Endothelial cell of umbilical vein (primary cell): ENCODE data around the gene FBLN7. TPM values are rescaled to one million over a fixed set of nuclear protein-coding genes. Genes with fewer than 3 reads are reported as not detected.

Experiments
- BruUV-seq: library from RNA; stranded (reverse); fragments of 400-500 nt; replicated peaks from 2 replicates; lab custom pipeline; 2021; lab: Mats Ljungman, UMichigan
- CTCF ChIA-PET: fragments of 300-600, 350-600 bp; sonication (Branson Sonifier 250); formaldehyde crosslinking; loops from one replicate; lab custom pipeline; 2021; ENCODE audit warnings: antibody characterized with exemption, inconsistent platforms; lab: Charles Lee
- POLR2A ChIA-PET: fragments of 300-600, 350-600 bp; sonication (Branson Sonifier 250); formaldehyde crosslinking; loops from one replicate; lab custom pipeline; 2021; ENCODE audit warnings: antibody characterized with exemption, inconsistent platforms; lab: Charles Lee
- DNase-seq: peaks from one replicate; pipeline ENCODE4 v3.0.0-alpha.2; 2011; ENCODE audit warnings: low read depth, low spot score
- FAIRE-seq: peaks from 2 replicates; lab custom pipeline; 2011; peaks lifted over from hg19 to GRCh38; lab: Jason Lieb, UNC
- H2AFZ ChIP-seq: 2 replicates; pipeline ENCODE4 v1.6.0; 2012; ENCODE audit warnings: low read depth, low read length, control low read depth, inconsistent platforms
- H3K27ac ChIP-seq: 2 replicates; pipeline ENCODE4 v1.5.1; 2011; ENCODE audit warnings: low read depth, mild to moderate bottlenecking, control low read depth, low read length, moderate library complexity; ENCODE audit not compliant: insufficient read depth
- H3K27me3 ChIP-seq, 2 experiments: 2 replicates each; pipeline versions ENCODE4 v1.6.0 to v1.6.1; 2011; ENCODE audit warnings: low read length in 2 of 2, mixed read lengths in 1 of 2; ENCODE audit not compliant: control insufficient read depth in 2 of 2, insufficient read depth in 2 of 2
- H3K36me3 ChIP-seq, 2 experiments: 2 replicates in 1 of 2; 3 replicates in 1 of 2; pipeline ENCODE4 v1.5.1; 2011; ENCODE audit warnings: low read length in 2 of 2, mild to moderate bottlenecking in 1 of 2, moderate library complexity in 1 of 2; ENCODE audit not compliant: control insufficient read depth in 2 of 2, insufficient read depth in 2 of 2; ENCODE audit errors: extremely low read depth in 1 of 2
- H3K4me1 ChIP-seq: 3 replicates; pipeline ENCODE4 v1.5.1; 2011; ENCODE audit warnings: mild to moderate bottlenecking, low read length; ENCODE audit not compliant: control insufficient read depth, insufficient read depth; ENCODE audit errors: extremely low read depth
- H3K4me2 ChIP-seq: 2 replicates; pipeline ENCODE4 v1.6.1; 2011; ENCODE audit warnings: low read length, control low read depth, mixed read lengths; ENCODE audit not compliant: insufficient read depth
- H3K4me3 ChIP-seq, 3 experiments: fragments of 200-600 bp in 1 of 3; sonication (generic), shearing (Covaris generic) in 1 of 3; replicated peaks in 1 of 3; 2 replicates each; pipeline ENCODE4 v1.5.1; 2011 to 2016; ENCODE audit warnings: control low read depth in 3 of 3, low read length in 3 of 3, mild to moderate bottlenecking in 2 of 3, inconsistent platforms in 1 of 3, low read depth in 1 of 3, moderate library complexity in 1 of 3; ENCODE audit not compliant: insufficient read depth in 1 of 3
- H3K79me2 ChIP-seq: 2 replicates; pipeline ENCODE4 v1.6.0; 2012; ENCODE audit warnings: low read length, inconsistent platforms; ENCODE audit not compliant: control insufficient read depth, insufficient read depth
- H3K9ac ChIP-seq: replicated peaks from 2 replicates; pipeline ENCODE3; 2011; ENCODE audit warnings: low read length, control low read depth; ENCODE audit not compliant: insufficient read depth; ENCODE audit errors: extremely low read depth
- H3K9me1 ChIP-seq: replicated peaks from 3 replicates; pipeline ENCODE4 v1.6.0; 2011; ENCODE audit warnings: mild to moderate bottlenecking, low read length; ENCODE audit not compliant: control insufficient read depth, insufficient read depth; ENCODE audit errors: extremely low read depth
- H3K9me3 ChIP-seq: replicated peaks from 2 replicates; pipeline ENCODE4 v1.5.1; 2012; ENCODE audit warnings: low read length, inconsistent platforms; ENCODE audit not compliant: control insufficient read depth, insufficient read depth
- H4K20me1 ChIP-seq: replicated peaks from 2 replicates; pipeline ENCODE3; 2011; ENCODE audit warnings: mild to moderate bottlenecking, low read length; ENCODE audit not compliant: control insufficient read depth, insufficient read depth; ENCODE audit errors: extremely low read depth
- CTCF ChIP-seq, 2 donors: IDR thresholded peaks; 1 replicate in 1 of 2; 2 replicates in 1 of 2; pipeline ENCODE4 v1.5.1; 2011; ENCODE audit warnings: low read length in 2 of 2, mild to moderate bottlenecking in 2 of 2, moderate library complexity in 2 of 2, control low read depth in 1 of 2, inconsistent platforms in 1 of 2, low read depth in 1 of 2; ENCODE audit not compliant: insufficient read depth in 1 of 2; ENCODE audit errors: extremely low read depth in 1 of 2
- JUN ChIP-seq: IDR thresholded peaks from 2 replicates; pipeline ENCODE4 v1.6.1; 2011; ENCODE audit warnings: borderline replicate concordance, low read depth; ENCODE audit not compliant: insufficient read length, insufficient read depth
- MAX ChIP-seq: IDR thresholded peaks from 2 replicates; pipeline ENCODE4 v1.6.1; 2011; ENCODE audit not compliant: insufficient read depth, insufficient read length
- MYC ChIP-seq: IDR thresholded peaks from one replicate; pipeline ENCODE4 v1.6.1; 2011; ENCODE audit warnings: mild to moderate bottlenecking, low read depth, low read length
- dilution Hi-C: fragments of 300-500 bp; cut with MboI; formaldehyde crosslinking; loops from one replicate; pipeline ENCODE4 v1.15.0; 2019; ENCODE audit warnings: low sequenced_read_pairs; ENCODE audit not compliant: extremely low pct_ligation_motif_present
- intact Hi-C: fragments of 100-400 bp; cut with micrococcal nuclease; formaldehyde crosslinking; loops from one replicate; pipeline ENCODE4 v1.10.0; 2022
- polyA plus RNA-seq, 4 experiments: library from polyadenylated mRNA; depleted of rRNA in 3 of 4; stranded (reverse) in 3 of 4; unstranded in 1 of 4; fragments of >200 nt; gene quantifications; 2 replicates each; pipeline versions ENCODE4 v1.2.1 to v1.2.3, GENCODE V29; 2011 to 2012; ENCODE audit warnings: missing spikeins in 1 of 4
- total RNA-seq: library from RNA; stranded (reverse); gene quantifications from 2 replicates; pipeline ENCODE4 v1.2.3, GENCODE V29; 2021

FBLN7 gene
- total and polyA plus RNA-seq, 2 donors (not counting 3 experiments of a cell fraction or from before 2014, with no cell fraction given) = 3.1 to 3.3 TPM

GRCh38 chr2:112121682-112122254 lies 16.4 kb upstream of the FBLN7 start:
- intact Hi-C loops = loop anchor here (2.0 to 5.0 kb wide), 4 partner anchors 136 to 461 kb away; partner anchors contain the start of genes CHCHD5, RGPD8 and ZC3H8
- Histone ChIP-seq H3K27me3 (no peaks in the 10 kb centered on the region), H3K9ac (no peak overlapping the region), H3K79me2 (no peaks in the 10 kb centered on the region), H3K4me2 (no peak overlapping the region), H3K36me3 (peaks cover 5 to 7% of the 10 kb centered on the region in 2 experiments), H3K4me3 (no peak overlapping the region), H4K20me1 (no peaks in the 10 kb centered on the region), H3K4me1 (no peaks in the 10 kb centered on the region), H3K9me1 (no peaks in the 10 kb centered on the region), H3K27ac (no peak overlapping the region), H2AFZ (no peak overlapping the region), H3K9me3 (no peaks in the 10 kb centered on the region)
- peak; percentile 77 for DNase-seq
- peak; percentile 79 for FAIRE-seq
- POLR2A ChIA-PET = interaction anchor here (0.6 kb wide), 1 partner anchor 312 kb away, joined by 6 read pairs; the partner anchor contains the start of gene RGPD8
- dilution Hi-C loops = no loop called here
- no TSS peak for BruUV-seq
- CTCF ChIA-PET = interaction anchor here (0.6 to 1.9 kb wide), 33 partner anchors 9 to 459 kb away, joined by 3 to 33 read pairs (median 4); partner anchors contain the start of genes ANAPC1, RGPD8, TMEM87B and ZC3H8
- TF ChIP-seq JUN (no peak), CTCF (IDR thresholded peaks at IDR 0.05; ENCODE audit: extremely low read depth in 1 of 2, insufficient read depth in 1 of 2, low read depth in 1 of 2, low read length in 2 of 2) (peak; percentile 30 to 49)

- TF ChIP-seq MYC (no peak), MAX (no peak)
- H2AFZ ChIP-seq = no peak overlapping the region
- FAIRE-seq (no peak), DNase-seq (no peak)
- no peaks in the 10 kb centered on the region for H3K36me3 ChIP-seq
- H4K20me1 ChIP-seq = no peaks in the 10 kb centered on the region
- H3K79me2 ChIP-seq = no peaks in the 10 kb centered on the region
- H3K9me1 ChIP-seq = no peaks in the 10 kb centered on the region
- BruUV-seq = no TSS peak
- ChIA-PET POLR2A (no interaction called here), CTCF (no interaction called here)
- intact Hi-C loops (no loop called here), dilution Hi-C loops (no loop called here)
- H3K9ac ChIP-seq = no peak overlapping the region
- no peaks in the 10 kb centered on the region for H3K27me3 ChIP-seq
- no peak overlapping the region for H3K27ac ChIP-seq
- no peak overlapping the region for H3K4me3 ChIP-seq
- H3K4me2 ChIP-seq = no peak overlapping the region
- no peaks in the 10 kb centered on the region for H3K9me3 ChIP-seq
- H3K4me1 ChIP-seq = no peaks in the 10 kb centered on the region
Measured at GRCh38 chr2:112129060-112129459, 9.1 kb upstream of the FBLN7 start.
